AG09309 (cell line): ENCODE results near the gene SLC25A5.
"Not testable (repeated sequence)": the region's sequence is repeated elsewhere in the genome, so short reads cannot be mapped to it uniquely, and the experiment has no call there.

Source experiments
- DNase-seq: peaks from one replicate; pipeline ENCODE4 v3.0.0-alpha.2; 2010; ENCODE audit warnings: low read depth
- H3K4me3 ChIP-seq: 2 replicates; pipeline ENCODE4 v1.5.1; 2011; ENCODE audit warnings: mild to moderate bottlenecking, low read depth, low read length, moderate library complexity; ENCODE audit not compliant: control insufficient read depth
- TF ChIP-seq, protein P1 (sequence below): IDR thresholded peaks from 2 replicates; pipeline ENCODE4 v1.5.1; 2011; ENCODE audit warnings: mild to moderate bottlenecking, low read depth, low read length, inconsistent platforms; ENCODE audit not compliant: insufficient read depth, control insufficient read depth; ENCODE audit errors: missing control alignments

The SLC25A5 gene

GRCh38 chrX:119495734-119496726, 27.8 kb downstream of the SLC25A5 start:
- no peak overlapping the region for H3K4me3 ChIP-seq
- TF ChIP-seq, protein P1, sequence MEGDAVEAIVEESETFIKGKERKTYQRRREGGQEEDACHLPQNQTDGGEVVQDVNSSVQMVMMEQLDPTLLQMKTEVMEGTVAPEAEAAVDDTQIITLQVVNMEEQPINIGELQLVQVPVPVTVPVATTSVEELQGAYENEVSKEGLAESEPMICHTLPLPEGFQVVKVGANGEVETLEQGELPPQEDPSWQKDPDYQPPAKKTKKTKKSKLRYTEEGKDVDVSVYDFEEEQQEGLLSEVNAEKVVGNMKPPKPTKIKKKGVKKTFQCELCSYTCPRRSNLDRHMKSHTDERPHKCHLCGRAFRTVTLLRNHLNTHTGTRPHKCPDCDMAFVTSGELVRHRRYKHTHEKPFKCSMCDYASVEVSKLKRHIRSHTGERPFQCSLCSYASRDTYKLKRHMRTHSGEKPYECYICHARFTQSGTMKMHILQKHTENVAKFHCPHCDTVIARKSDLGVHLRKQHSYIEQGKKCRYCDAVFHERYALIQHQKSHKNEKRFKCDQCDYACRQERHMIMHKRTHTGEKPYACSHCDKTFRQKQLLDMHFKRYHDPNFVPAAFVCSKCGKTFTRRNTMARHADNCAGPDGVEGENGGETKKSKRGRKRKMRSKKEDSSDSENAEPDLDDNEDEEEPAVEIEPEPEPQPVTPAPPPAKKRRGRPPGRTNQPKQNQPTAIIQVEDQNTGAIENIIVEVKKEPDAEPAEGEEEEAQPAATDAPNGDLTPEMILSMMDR = no peak
- DNase-seq = no peak

- TF ChIP-seq, protein P1 = no peak
- DNase-seq = no peak
- H3K4me3 ChIP-seq = no peak overlapping the region
Measured at GRCh38 chrX:119497185-119497584, 28.9 kb downstream of the SLC25A5 start.

DNA sequence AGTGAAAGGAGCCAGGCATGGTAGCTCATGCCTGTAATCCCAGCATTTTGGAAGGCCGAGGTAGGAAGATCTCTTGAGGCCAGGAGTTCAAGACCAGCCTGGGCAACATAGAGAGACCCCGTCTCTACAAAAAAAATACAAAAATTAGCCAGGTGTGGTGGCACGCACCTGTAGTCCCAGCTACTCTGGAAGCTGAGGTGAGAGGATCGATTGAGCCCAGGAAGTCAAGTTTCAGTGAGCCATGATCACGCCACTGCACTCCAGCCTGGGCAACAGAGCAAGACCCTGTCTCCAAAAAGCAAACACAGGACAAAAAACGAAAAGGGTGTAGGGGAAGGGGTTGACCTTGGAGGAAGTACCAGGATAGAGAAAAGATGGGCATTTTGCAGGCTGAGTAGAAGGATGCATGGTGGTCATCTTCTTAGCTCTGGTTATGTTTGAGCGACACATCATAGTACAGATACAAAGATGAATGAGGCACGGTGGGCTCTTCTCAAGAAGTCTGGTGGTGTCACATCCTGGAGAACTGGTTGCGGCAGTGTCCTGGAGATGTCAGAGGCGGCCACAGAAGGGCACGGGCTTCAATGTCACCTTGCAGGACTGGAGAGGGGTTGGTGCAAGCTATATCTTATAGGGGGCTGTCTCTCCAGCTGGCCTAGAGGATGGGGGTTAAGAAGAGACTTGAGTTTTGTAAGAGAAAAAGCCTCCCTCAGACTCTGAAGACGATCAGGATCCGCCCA, 32.0 kb downstream of the SLC25A5 start:
- DNase-seq = no peak
- H3K4me3 ChIP-seq = no peak overlapping the region
- TF ChIP-seq, protein P1 = no peak

DNA sequence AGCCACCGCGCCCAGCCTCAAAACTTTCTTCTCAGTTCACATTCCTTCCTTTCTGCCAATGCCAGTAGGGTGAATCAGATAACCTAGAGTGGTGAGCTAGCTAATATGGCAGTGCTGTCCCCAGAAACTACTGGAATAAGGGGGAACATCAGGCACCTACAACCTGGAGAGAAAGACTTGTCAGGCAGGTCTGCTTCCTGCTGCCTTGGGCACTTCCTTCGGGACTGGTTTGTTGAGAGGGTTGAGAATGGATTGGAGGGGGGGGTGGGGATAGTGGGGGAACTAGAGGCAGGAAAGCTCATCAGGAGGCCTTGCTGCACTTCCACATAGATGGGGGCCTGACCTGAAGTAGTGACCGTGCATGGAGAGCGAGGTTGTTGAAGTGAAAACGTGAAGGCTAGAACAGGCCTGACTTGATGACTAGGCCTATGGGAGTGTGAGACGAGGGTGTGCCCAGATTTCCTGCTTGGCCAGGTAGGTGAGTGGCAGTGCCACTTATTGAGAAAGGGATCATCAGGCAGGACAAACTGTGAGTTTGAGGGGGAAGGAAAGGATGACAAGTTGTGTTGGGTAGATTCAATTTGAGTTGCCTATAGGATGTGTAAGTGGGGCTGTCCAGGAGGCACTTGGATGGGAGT, 33.4 kb downstream of the SLC25A5 start:
- no peak overlapping the region for H3K4me3 ChIP-seq
- no peak for DNase-seq
- TF ChIP-seq, protein P1 = no peak

DNA sequence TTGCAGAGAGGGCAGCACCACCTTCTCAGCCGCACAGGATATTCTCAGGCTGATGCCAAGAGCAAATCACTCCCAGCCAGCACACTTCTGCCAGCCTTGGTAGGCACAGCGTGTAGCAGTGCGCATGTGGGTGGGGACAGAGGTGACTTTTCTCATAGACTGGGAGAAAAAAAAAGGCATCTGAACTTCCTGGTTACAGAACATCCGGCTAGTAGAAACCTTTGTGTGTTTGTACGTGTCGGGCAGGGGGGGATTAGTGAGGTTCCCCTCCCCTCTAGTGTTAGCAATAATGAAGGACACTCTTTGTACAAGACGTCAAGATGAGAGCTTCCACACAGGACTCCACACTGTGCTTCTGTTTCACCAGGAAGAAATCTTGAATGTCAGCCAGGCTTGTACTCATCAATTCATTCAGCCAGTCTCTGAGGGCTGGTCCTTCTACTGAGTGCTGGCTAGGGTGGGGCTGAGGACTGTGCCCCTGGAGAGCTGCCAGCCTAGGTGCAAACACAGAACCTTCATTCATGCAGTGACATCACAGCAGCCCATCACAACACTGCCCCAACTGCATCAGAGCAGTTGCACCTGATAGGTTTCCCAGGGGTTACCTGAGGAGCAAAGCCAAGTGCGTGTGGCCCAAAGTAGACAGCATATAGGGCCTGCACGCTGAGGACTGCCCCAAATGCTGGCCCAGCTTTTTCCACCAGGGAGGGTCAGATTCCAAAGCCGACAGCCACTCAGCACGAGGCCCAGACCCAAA, 34.7 kb downstream of the SLC25A5 start:
- TF ChIP-seq, protein P1 = no peak
- no peak overlapping the region for H3K4me3 ChIP-seq
- no peak for DNase-seq

GRCh38 chrX:119503484-119503861, 35.2 kb downstream of the SLC25A5 start:
- TF ChIP-seq, protein P1 = no peak
- peak; percentile 49 for DNase-seq
- no peak overlapping the region for H3K4me3 ChIP-seq

GRCh38 chrX:119505145-119505544, 36.9 kb downstream of the SLC25A5 start:
- DNase-seq, H3K4me3 ChIP-seq: not testable (repeated sequence)
